Measurements from ENCODE around the gene NR4A3.

Gene NR4A3

DNA sequence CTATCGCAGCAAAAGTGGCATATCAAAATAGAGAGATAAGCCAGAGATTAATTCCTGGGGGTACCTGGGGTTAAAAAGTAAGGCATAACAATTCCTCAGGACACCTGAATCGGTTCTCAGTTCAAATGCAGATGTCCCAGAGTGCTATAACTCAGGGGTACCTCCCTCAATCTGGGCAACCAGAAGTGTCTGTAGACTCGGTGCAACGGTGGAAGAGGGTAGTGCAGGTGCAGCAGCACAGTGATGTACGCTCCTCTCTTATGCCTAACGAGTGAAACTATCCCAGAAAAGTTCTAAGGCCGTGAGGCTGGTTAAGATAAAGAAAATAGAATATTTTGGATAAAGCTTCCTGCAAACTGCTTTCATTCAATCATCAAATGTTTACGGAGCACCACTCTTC, 7.9 kb upstream of the NR4A3 start:
- TF ChIP-seq CTCF (IDR thresholded peaks at IDR 0.05; ENCODE audit: borderline replicate concordance, extremely low read depth, low read length, poor library complexity, severe bottlenecking) (no peak), EZH2 (IDR thresholded peaks at IDR 0.05; ENCODE audit: borderline replicate concordance, low read depth, low read length, severe bottlenecking) (no peak)
- Histone ChIP-seq H3K27ac (ENCODE audit: low read length) (no peak overlapping the region), H3K36me3 (ENCODE audit: insufficient read depth, low read length) (no peaks in the 10 kb centered on the region), H3K4me1 (ENCODE audit: insufficient read depth, low read length) (peaks cover 5% of the 10 kb centered on the region), H3K4me2 (ENCODE audit: insufficient read depth, low read length) (no peak overlapping the region), H3K9ac (ENCODE audit: low read depth, low read length) (no peak overlapping the region), H3K4me3 (ENCODE audit: low read depth in 1 of 2, low read length in 2 of 2) (no peak overlapping the region), H3K79me2 (ENCODE audit: insufficient read depth, low read length) (no peaks in the 10 kb centered on the region), H3K27me3 (ENCODE audit: insufficient read depth, low read length, poor library complexity) (peaks cover 4% of the 10 kb centered on the region), H4K20me1 (ENCODE audit: insufficient read depth, low read length) (peaks cover 4% of the 10 kb centered on the region; the same call in 1 of the 2 replicates), H3K9me3 (ENCODE audit: insufficient read depth, low read length, severe bottlenecking) (no peaks in the 10 kb centered on the region), H2AFZ (ENCODE audit: low read depth, low read length) (no peak overlapping the region)
- DNase-seq (no peak), ATAC-seq (ENCODE audit: insufficient read depth, low read depth) (no peak)

DNA sequence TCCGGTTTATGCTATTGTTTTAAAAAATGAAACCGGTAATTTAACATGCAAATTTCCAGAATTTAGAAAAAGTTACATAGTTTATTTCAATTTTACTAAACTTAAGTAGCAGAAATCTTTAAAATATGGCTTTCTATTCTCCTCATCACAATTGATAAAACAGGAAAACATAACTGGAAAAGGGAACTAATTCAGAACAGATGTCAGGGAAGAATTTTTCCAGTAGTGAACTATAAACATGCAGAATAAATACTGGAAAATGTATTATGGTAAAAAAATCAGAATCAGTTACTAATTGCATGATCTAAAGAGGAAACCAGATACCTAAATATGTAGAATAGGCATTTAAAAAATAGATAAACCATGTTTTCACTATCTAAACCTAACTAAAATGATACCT, 7.3 kb upstream of the NR4A3 start:
- no peaks in the 10 kb centered on the region for H3K36me3 ChIP-seq (ENCODE audit: insufficient read depth, low read length)

GRCh38 chr9:99816392-99816791, 5.3 kb upstream of the NR4A3 start:
- no peaks in the 10 kb centered on the region for H3K36me3 ChIP-seq (ENCODE audit: insufficient read depth, low read length)
- H3K79me2 ChIP-seq (ENCODE audit: insufficient read depth, low read length) = no peaks in the 10 kb centered on the region
- H3K27me3 ChIP-seq (ENCODE audit: insufficient read depth, low read length, poor library complexity) = peaks cover 18% of the 10 kb centered on the region
- TF ChIP-seq EZH2 (IDR thresholded peaks at IDR 0.05; ENCODE audit: borderline replicate concordance, low read depth, low read length, severe bottlenecking) = no peak
- no peak for TF ChIP-seq CTCF (IDR thresholded peaks at IDR 0.05; ENCODE audit: borderline replicate concordance, extremely low read depth, low read length, poor library complexity, severe bottlenecking)
- no peaks in the 10 kb centered on the region for H3K9me3 ChIP-seq (ENCODE audit: insufficient read depth, low read length, severe bottlenecking)
- no peak overlapping the region for H3K9ac ChIP-seq (ENCODE audit: low read depth, low read length)
- no peak overlapping the region for H3K27ac ChIP-seq (ENCODE audit: low read length)
- H3K4me1 ChIP-seq (ENCODE audit: insufficient read depth, low read length) = peaks cover 24% of the 10 kb centered on the region
- peaks cover 13% of the 10 kb centered on the region; the same call in 1 of the 2 replicates for H4K20me1 ChIP-seq (ENCODE audit: insufficient read depth, low read length)
- DNase-seq (no peak), ATAC-seq (ENCODE audit: insufficient read depth, low read depth) (no peak)
- H3K4me3 ChIP-seq (ENCODE audit: low read depth in 1 of 2, low read length in 2 of 2) = no peak overlapping the region
- H2AFZ ChIP-seq (ENCODE audit: low read depth, low read length) = no peak overlapping the region
- no peak overlapping the region for H3K4me2 ChIP-seq (ENCODE audit: insufficient read depth, low read length)

More for the DNA sequence above, 7.3 kb upstream of the NR4A3 start:
- H3K4me2 ChIP-seq (ENCODE audit: insufficient read depth, low read length) = no peak overlapping the region
- H3K79me2 ChIP-seq (ENCODE audit: insufficient read depth, low read length) = no peaks in the 10 kb centered on the region
- ATAC-seq (ENCODE audit: insufficient read depth, low read depth) (no peak), DNase-seq (no peak)
- TF ChIP-seq EZH2 (IDR thresholded peaks at IDR 0.05; ENCODE audit: borderline replicate concordance, low read depth, low read length, severe bottlenecking) (no peak), CTCF (IDR thresholded peaks at IDR 0.05; ENCODE audit: borderline replicate concordance, extremely low read depth, low read length, poor library complexity, severe bottlenecking) (no peak)
- no peaks in the 10 kb centered on the region for H3K9me3 ChIP-seq (ENCODE audit: insufficient read depth, low read length, severe bottlenecking)
- H3K9ac ChIP-seq (ENCODE audit: low read depth, low read length) = no peak overlapping the region
- H3K27ac ChIP-seq (ENCODE audit: low read length) = no peak overlapping the region
- H3K4me3 ChIP-seq (ENCODE audit: low read depth in 1 of 2, low read length in 2 of 2) = no peak overlapping the region
- peaks cover 4% of the 10 kb centered on the region for H3K27me3 ChIP-seq (ENCODE audit: insufficient read depth, low read length, poor library complexity)
- peaks cover 9% of the 10 kb centered on the region for H3K4me1 ChIP-seq (ENCODE audit: insufficient read depth, low read length)
- no peak overlapping the region for H2AFZ ChIP-seq (ENCODE audit: low read depth, low read length)
- peaks cover 4% of the 10 kb centered on the region; the same call in 1 of the 2 replicates for H4K20me1 ChIP-seq (ENCODE audit: insufficient read depth, low read length)

All from DND-41 (cell line).